A673 (cell line): ENCODE measurements around the gene DGKD. TPM values are rescaled to one million over a fixed set of nuclear protein-coding genes. Genes with fewer than 3 reads are reported as not detected.

ENCODE experiments used
- BruUV-seq: library from RNA; stranded (reverse); fragments of 400-500 nt; replicated peaks from 2 replicates; lab custom pipeline; 2021; lab: Mats Ljungman, UMichigan
- CTCF ChIA-PET: fragments of 300-600 bp; sonication (Branson Sonifier 250); formaldehyde crosslinking; loops from one replicate; lab custom pipeline; 2022; ENCODE audit warnings: antibody characterized with exemption; lab: Charles Lee
- POLR2A ChIA-PET: fragments of 300-600 bp; sonication (Branson Sonifier 250); formaldehyde crosslinking; loops from one replicate; lab custom pipeline; 2022; ENCODE audit warnings: antibody characterized with exemption; ENCODE audit not compliant: low non-redundant PET; lab: Charles Lee
- DNase-seq: peaks from one replicate; pipeline ENCODE4 v3.0.0-alpha.2; 2015; ENCODE audit warnings: low spot score
- H3K27ac ChIP-seq: fragments of 200-600 bp; sonication (generic); 2 replicates; pipeline ENCODE4 v1.5.1; 2016; ENCODE audit warnings: mixed run types, low read depth, mild to moderate bottlenecking, mixed read lengths, antibody characterized with exemption, low read length; ENCODE audit not compliant: poor library complexity, severe bottlenecking
- H3K27me3 ChIP-seq: fragments of 200-600 bp; sonication (generic); replicated peaks from 2 replicates; pipeline ENCODE4 v1.6.1; 2017; ENCODE audit warnings: mixed run types, low read depth, mild to moderate bottlenecking, mixed read lengths, antibody characterized with exemption, low read length; ENCODE audit not compliant: insufficient read depth, poor library complexity
- H3K36me3 ChIP-seq: fragments of 200-600 bp; sonication (generic); 2 replicates; pipeline ENCODE4 v1.6.1; 2016; ENCODE audit warnings: mixed run types, mild to moderate bottlenecking, mixed read lengths, antibody characterized with exemption, low read length; ENCODE audit not compliant: insufficient read depth, poor library complexity, severe bottlenecking
- H3K4me1 ChIP-seq: fragments of 200-600 bp; sonication (generic); 2 replicates; pipeline ENCODE4 v1.6.1; 2017; ENCODE audit warnings: mixed run types, mild to moderate bottlenecking, mixed read lengths, antibody characterized with exemption, low read length; ENCODE audit not compliant: insufficient read depth, poor library complexity, severe bottlenecking
- H3K4me3 ChIP-seq: fragments of 200-600 bp; sonication (generic); 2 replicates; pipeline ENCODE4 v1.5.1; 2016; ENCODE audit warnings: low read depth, mixed run types, mild to moderate bottlenecking, mixed read lengths, low read length; ENCODE audit not compliant: poor library complexity, severe bottlenecking
- H3K9me3 ChIP-seq: fragments of 200-600 bp; sonication (generic); 2 replicates; pipeline ENCODE4 v1.6.1; 2016; ENCODE audit warnings: mixed run types, low read depth, mild to moderate bottlenecking, mixed read lengths, antibody characterized with exemption, low read length; ENCODE audit not compliant: poor library complexity, severe bottlenecking
- CTCF ChIP-seq: fragments of 300-800, 200-600 bp; sonication (generic); conservative IDR thresholded peaks from 2 replicates; pipeline ENCODE4 v1.5.1; 2017; ENCODE audit warnings: low read depth, mild to moderate bottlenecking, antibody characterized with exemption, low read length, moderate library complexity, mixed read lengths
- EZH2 ChIP-seq: fragments of 200-600 bp; sonication (generic); IDR thresholded peaks from 2 replicates; pipeline ENCODE4 v1.6.1; 2017; ENCODE audit warnings: borderline replicate concordance, low read depth, mild to moderate bottlenecking, mixed read lengths, antibody characterized with exemption, low read length; ENCODE audit not compliant: poor library complexity, severe bottlenecking
- intact Hi-C: fragments of 100-400 bp; cut with micrococcal nuclease; formaldehyde crosslinking; loops from one replicate; pipeline ENCODE4 v1.10.0; 2022; ENCODE audit not compliant: unreplicated experiment
- total RNA-seq: library from RNA; stranded (reverse); gene quantifications from 2 replicates; pipeline ENCODE4 v1.2.3, GENCODE V29; 2021

The DGKD gene
- total RNA-seq, 1 experiment from 2014 or later: 128 TPM

GRCh38 chr2:233487748-233488345, 133.6 kb downstream of the DGKD start:
- POLR2A ChIA-PET: no interaction called here
- no peak for TF ChIP-seq CTCF
- no peak for TF ChIP-seq EZH2
- Histone ChIP-seq H3K4me3 (no peak overlapping the region), H3K27ac (no peak overlapping the region), H3K9me3 (no peaks in the 10 kb centered on the region), H3K27me3 (no peaks in the 10 kb centered on the region), H3K36me3 (peaks cover 4% of the 10 kb centered on the region), H3K4me1 (no peaks in the 10 kb centered on the region)
- intact Hi-C loops: no loop called here
- no TSS peak for BruUV-seq
- CTCF ChIA-PET: no interaction called here
- DNase-seq: no peak

GRCh38 chr2:233489143-233489542, 134.8 kb downstream of the DGKD start:
- ChIA-PET POLR2A (no interaction called here), CTCF (no interaction called here)
- Histone ChIP-seq H3K36me3 (peaks cover 4% of the 10 kb centered on the region), H3K9me3 (no peaks in the 10 kb centered on the region), H3K4me3 (no peak overlapping the region), H3K27ac (no peak overlapping the region), H3K27me3 (no peaks in the 10 kb centered on the region), H3K4me1 (no peaks in the 10 kb centered on the region)
- no peak for DNase-seq
- intact Hi-C loops: no loop called here
- BruUV-seq: no TSS peak
- TF ChIP-seq CTCF: no peak
- TF ChIP-seq EZH2: no peak

GRCh38 chr2:233489666-233490065, 135.4 kb downstream of the DGKD start:
- H3K36me3 ChIP-seq: peaks cover 3% of the 10 kb centered on the region
- no peak overlapping the region for H3K4me3 ChIP-seq
- no peaks in the 10 kb centered on the region for H3K4me1 ChIP-seq
- no peak overlapping the region for H3K27ac ChIP-seq
- BruUV-seq: no TSS peak
- TF ChIP-seq EZH2 (no peak), CTCF (no peak)
- H3K27me3 ChIP-seq: no peaks in the 10 kb centered on the region
- no peaks in the 10 kb centered on the region for H3K9me3 ChIP-seq
- ChIA-PET CTCF (no interaction called here), POLR2A (no interaction called here)
- DNase-seq: no peak
- intact Hi-C loops: no loop called here
